ENCODE measurements around the gene STX4.

DNA sequence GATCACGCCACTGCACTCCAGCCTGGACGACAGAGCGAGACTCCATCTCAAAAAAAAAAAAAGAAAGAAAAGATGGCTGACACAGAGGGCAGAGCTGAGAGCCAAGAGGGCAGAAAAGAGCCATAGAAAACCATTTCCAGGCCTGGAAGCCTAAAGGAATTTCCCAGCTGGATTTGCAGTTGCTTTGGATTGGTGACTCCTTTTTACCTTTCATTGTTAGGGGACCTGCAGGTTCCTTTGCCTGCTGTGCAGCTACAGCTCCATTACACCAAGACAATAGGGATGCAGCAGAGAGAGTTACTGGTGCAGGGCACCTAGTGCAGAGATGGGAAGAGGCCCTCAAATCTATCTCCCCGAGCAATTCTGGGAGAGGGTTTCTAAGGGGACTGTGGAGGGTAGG lies 22.3 kb downstream of the STX4 start:
- TF ChIP-seq POLR2AphosphoS5 (IDR thresholded peaks at IDR 0.05; ENCODE audit: borderline replicate concordance, low read depth, low read length) = no peak
- TF ChIP-seq FOXP2 (optimal IDR thresholded peaks at IDR 0.05; ENCODE audit: control extremely low read depth, extremely low read length, insufficient read depth) = no peak
- TF ChIP-seq EZH2 (IDR thresholded peaks at IDR 0.05) = no peak
